ENCODE results near the gene SV2B.

- TF ChIP-seq EZH2 (IDR thresholded peaks at IDR 0.05; ENCODE audit: borderline replicate concordance, low read depth, low read length, poor library complexity, severe bottlenecking) (no peak), CTCF (conservative IDR thresholded peaks at IDR 0.05; ENCODE audit: low read depth, low read length) (no peak)
Observed at GRCh38 chr15:91098451-91098850, 1.6 kb upstream of the SV2B start.

All from A673 (cell line).